Measurements from ENCODE around the gene RSRC1. TPM values are rescaled to one million over a fixed set of nuclear protein-coding genes. Genes with fewer than 3 reads are reported as not detected.

RSRC1 gene
- total RNA-seq, 5 donors from 2014 or later (not counting 1 experiment from before 2014, with no cell fraction given), result 29.9 to 35.0 (median 31.1) TPM

DNA sequence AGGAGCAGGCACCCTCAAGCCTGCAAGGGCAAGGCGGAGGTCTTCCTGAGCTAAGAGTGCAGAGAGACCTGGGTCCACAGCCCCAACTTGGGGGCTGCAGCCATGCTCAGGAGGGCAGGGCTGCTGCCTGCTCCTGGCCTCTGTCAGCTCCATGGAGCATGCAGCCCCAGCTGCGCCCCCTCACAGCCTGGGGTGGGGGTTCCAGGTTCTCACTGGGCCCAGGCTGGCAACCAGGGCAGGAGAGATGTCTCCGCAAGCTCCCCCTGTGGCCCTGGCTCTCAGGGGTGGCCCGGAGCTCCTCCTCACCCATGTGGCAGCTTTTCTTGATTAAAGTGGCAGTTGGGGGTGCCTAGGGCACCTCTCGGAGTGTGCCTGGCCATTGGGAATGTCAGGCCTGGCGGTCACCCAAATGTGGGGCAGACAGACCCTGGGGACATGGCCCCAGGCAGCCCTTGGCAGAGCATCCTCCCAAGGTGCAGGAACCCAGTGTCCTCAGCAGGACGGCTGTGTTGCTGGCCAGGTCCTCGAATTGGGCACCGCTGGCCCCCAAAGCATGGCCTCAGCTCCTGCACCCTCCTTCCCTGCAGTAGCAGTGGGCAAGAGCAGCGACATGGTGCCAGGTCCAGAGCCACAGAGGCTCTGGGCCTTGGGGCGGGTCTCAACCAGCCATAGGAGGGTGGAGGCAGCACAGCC, 251.0 kb downstream of the RSRC1 start:
- CTCF ChIA-PET, result no interaction called here
- Histone ChIP-seq H3K27me3 (replicated peaks in 1 of 2; ENCODE audit: control insufficient read depth in 2 of 2, extremely low read depth in 1 of 2, insufficient read depth in 2 of 2, low read length in 1 of 2) (no peaks in the 10 kb centered on the region), H3K4me1 (ENCODE audit: control insufficient read depth in 1 of 2, extremely low read depth in 1 of 2, insufficient read depth in 2 of 2, low read length in 2 of 2) (no peaks in the 10 kb centered on the region), H3K4me3 (ENCODE audit: control insufficient read depth in 1 of 2, extremely low read depth in 1 of 2, low read length in 1 of 2) (no peak overlapping the region), H3K36me3 (ENCODE audit: control insufficient read depth in 2 of 2, extremely low read depth in 1 of 2, insufficient read depth in 1 of 2, low read length in 1 of 2) (no peaks in the 10 kb centered on the region), H3K27ac (ENCODE audit: low read length) (no peak overlapping the region), H3K9me3 (no peaks in the 10 kb centered on the region)
- no peaks in the 10 kb centered on the region for H3K4me1 Mint-ChIP-seq
- POLR2A ChIA-PET, result interaction anchor here in 1 of 2 donors (0.6 kb wide), 1 partner anchor 38 kb away, joined by 3 read pairs; no protein-coding TSS in a partner anchor
- peaks cover 47% of the 10 kb centered on the region for H3K36me3 Mint-ChIP-seq
- ATAC-seq (replicated peaks in 1 of 4), result no peak
- DNase-seq, result no peak
- H3K27ac Mint-ChIP-seq, result no peak overlapping the region
- WGBS (ENCODE audit: insufficient coverage), result 91% methylated on average over 8 of the region's 11 CpGs
- no peak overlapping the region for H3K4me3 Mint-ChIP-seq
- no peaks in the 10 kb centered on the region for H3K27me3 Mint-ChIP-seq
- H3K9me3 Mint-ChIP-seq, result peaks cover under 1 to 6% (median 3%) of the 10 kb centered on the region in 3 donors

DNA sequence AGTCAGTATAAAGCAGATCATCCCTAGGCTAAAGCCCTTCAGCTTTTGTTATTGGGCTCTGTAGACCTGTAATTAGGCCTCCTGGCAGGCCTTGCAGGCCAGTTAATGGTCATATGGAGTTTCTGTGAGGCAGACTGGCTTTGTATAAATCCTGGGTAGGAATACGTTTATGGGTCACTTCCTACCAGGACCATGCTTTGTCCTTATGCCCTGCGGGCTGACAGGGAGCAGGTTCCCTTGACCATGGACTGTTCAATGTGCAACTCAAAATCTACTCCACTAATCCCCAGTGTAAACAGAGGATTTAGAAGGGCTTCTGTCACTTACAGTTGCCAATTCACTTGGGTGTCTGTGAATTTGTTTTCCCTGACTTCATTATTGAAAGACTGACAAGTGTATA, 258.4 kb downstream of the RSRC1 start:
- ATAC-seq (replicated peaks in 1 of 4) (no peak), DNase-seq (no peak)
- H3K27me3 ChIP-seq (replicated peaks in 1 of 2; ENCODE audit: control insufficient read depth in 2 of 2, extremely low read depth in 1 of 2, insufficient read depth in 2 of 2, low read length in 1 of 2), result no peaks in the 10 kb centered on the region
- H3K9me3 Mint-ChIP-seq, result peaks cover 3 to 14% (median 6%) of the 10 kb centered on the region in 3 donors
- no peak overlapping the region for H3K4me3 Mint-ChIP-seq
- ChIA-PET CTCF (no interaction called here), POLR2A (no interaction called here)
- H3K9me3 ChIP-seq, result no peaks in the 10 kb centered on the region
- peaks cover 0 to 5% (median 2%) of the 10 kb centered on the region in 3 donors for H3K4me1 Mint-ChIP-seq
- no peak overlapping the region for H3K27ac ChIP-seq (ENCODE audit: low read length)
- no peak overlapping the region for H3K27ac Mint-ChIP-seq
- H3K4me3 ChIP-seq (ENCODE audit: control insufficient read depth in 1 of 2, extremely low read depth in 1 of 2, low read length in 1 of 2), result no peak overlapping the region
- no peaks in the 10 kb centered on the region for H3K36me3 ChIP-seq (ENCODE audit: control insufficient read depth in 2 of 2, extremely low read depth in 1 of 2, insufficient read depth in 1 of 2, low read length in 1 of 2)
- WGBS (ENCODE audit: insufficient coverage), result no CpG with 5 or more reads among the region's 2 CpGs
- H3K27me3 Mint-ChIP-seq, result no peaks in the 10 kb centered on the region
- no peaks in the 10 kb centered on the region for H3K4me1 ChIP-seq (ENCODE audit: control insufficient read depth in 1 of 2, extremely low read depth in 1 of 2, insufficient read depth in 2 of 2, low read length in 2 of 2)
- H3K36me3 Mint-ChIP-seq, result peaks cover 25% of the 10 kb centered on the region

DNA sequence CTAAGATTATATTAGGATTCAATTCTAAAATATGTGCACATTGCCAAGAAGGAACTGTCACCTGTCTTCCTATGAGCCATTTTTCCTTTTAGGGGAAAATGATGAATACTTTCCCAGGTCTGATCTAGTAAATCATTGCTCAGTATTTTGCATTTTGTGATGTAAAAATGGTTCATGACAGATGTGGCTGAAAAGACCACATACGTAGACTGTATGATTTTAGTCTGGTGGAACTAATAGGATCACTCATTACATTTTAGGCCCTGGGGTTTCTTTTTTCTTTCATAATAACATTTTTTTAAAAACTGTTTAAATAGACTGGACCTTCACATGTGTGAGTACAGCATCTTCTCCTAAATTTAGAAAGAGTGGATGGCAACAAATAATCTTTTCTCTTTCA, 259.4 kb downstream of the RSRC1 start:
- no peak overlapping the region for H3K27ac Mint-ChIP-seq

DNA sequence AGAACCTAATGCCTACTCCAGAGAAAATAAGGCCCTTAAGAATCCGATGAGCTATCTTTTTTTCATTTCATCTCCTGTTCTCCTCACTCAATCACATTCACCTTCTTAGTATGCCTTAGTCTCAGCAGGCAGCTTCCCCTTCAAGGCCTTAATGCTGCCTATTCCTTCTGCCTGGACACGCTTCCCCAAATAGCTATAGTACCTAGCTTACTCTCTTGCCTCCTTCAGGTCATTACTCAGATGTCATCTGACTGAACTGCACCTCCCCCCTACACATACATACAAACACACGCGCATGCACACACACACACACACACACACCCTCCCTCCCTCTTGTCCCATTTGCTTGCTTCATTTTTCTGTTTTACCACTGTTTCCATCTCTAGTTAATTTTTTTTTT, 269.6 kb downstream of the RSRC1 start:
- no peaks in the 10 kb centered on the region for H3K36me3 ChIP-seq (ENCODE audit: control insufficient read depth in 2 of 2, extremely low read depth in 1 of 2, insufficient read depth in 1 of 2, low read length in 1 of 2)
- Mint-ChIP-seq H3K9me3 (peaks cover 0 to 4% (median 0%) of the 10 kb centered on the region in 3 donors), H3K27me3 (no peaks in the 10 kb centered on the region), H3K36me3 (peaks cover 33% of the 10 kb centered on the region), H3K4me1 (peaks cover 0 to 5% (median 0%) of the 10 kb centered on the region in 3 donors), H3K27ac (no peak overlapping the region), H3K4me3 (no peak overlapping the region)
- WGBS (ENCODE audit: insufficient coverage), result 92% methylated on average over 4 of the region's 4 CpGs
- no peaks in the 10 kb centered on the region for H3K9me3 ChIP-seq
- H3K27me3 ChIP-seq (replicated peaks in 1 of 2; ENCODE audit: control insufficient read depth in 2 of 2, extremely low read depth in 1 of 2, insufficient read depth in 2 of 2, low read length in 1 of 2), result no peaks in the 10 kb centered on the region
- CTCF ChIA-PET, result interaction anchor here in 1 of 2 donors (0.6 kb wide), 1 partner anchor 55 kb away, joined by 10 read pairs; no protein-coding TSS in a partner anchor
- no peaks in the 10 kb centered on the region for H3K4me1 ChIP-seq (ENCODE audit: control insufficient read depth in 1 of 2, extremely low read depth in 1 of 2, insufficient read depth in 2 of 2, low read length in 2 of 2)
- no peak overlapping the region for H3K27ac ChIP-seq (ENCODE audit: low read length)
- DNase-seq (no peak), ATAC-seq (replicated peaks in 1 of 4) (no peak)
- no peak overlapping the region for H3K4me3 ChIP-seq (ENCODE audit: control insufficient read depth in 1 of 2, extremely low read depth in 1 of 2, low read length in 1 of 2)
- POLR2A ChIA-PET, result interaction anchor here in 1 of 2 donors (0.6 kb wide), 1 partner anchor 101 kb away, joined by 4 read pairs; no protein-coding TSS in a partner anchor

More for the DNA sequence above, 259.4 kb downstream of the RSRC1 start:
- Histone ChIP-seq H3K27ac (ENCODE audit: low read length) (no peak overlapping the region), H3K4me1 (ENCODE audit: control insufficient read depth in 1 of 2, extremely low read depth in 1 of 2, insufficient read depth in 2 of 2, low read length in 2 of 2) (no peaks in the 10 kb centered on the region), H3K36me3 (ENCODE audit: control insufficient read depth in 2 of 2, extremely low read depth in 1 of 2, insufficient read depth in 1 of 2, low read length in 1 of 2) (no peaks in the 10 kb centered on the region), H3K4me3 (ENCODE audit: control insufficient read depth in 1 of 2, extremely low read depth in 1 of 2, low read length in 1 of 2) (no peak overlapping the region), H3K9me3 (no peaks in the 10 kb centered on the region), H3K27me3 (replicated peaks in 1 of 2; ENCODE audit: control insufficient read depth in 2 of 2, extremely low read depth in 1 of 2, insufficient read depth in 2 of 2, low read length in 1 of 2) (no peaks in the 10 kb centered on the region)
- H3K4me3 Mint-ChIP-seq, result no peak overlapping the region
- POLR2A ChIA-PET, result no interaction called here
- no CpG with 5 or more reads among the region's 1 CpG for WGBS (ENCODE audit: insufficient coverage)
- H3K9me3 Mint-ChIP-seq, result peaks cover 3 to 14% (median 6%) of the 10 kb centered on the region in 3 donors
- H3K36me3 Mint-ChIP-seq, result peaks cover 21% of the 10 kb centered on the region
- H3K4me1 Mint-ChIP-seq, result peaks cover 0 to 5% (median 2%) of the 10 kb centered on the region in 3 donors
- no peak for ATAC-seq (replicated peaks in 1 of 4)
- DNase-seq, result no peak
- CTCF ChIA-PET, result no interaction called here
- H3K27me3 Mint-ChIP-seq, result no peaks in the 10 kb centered on the region

DNA sequence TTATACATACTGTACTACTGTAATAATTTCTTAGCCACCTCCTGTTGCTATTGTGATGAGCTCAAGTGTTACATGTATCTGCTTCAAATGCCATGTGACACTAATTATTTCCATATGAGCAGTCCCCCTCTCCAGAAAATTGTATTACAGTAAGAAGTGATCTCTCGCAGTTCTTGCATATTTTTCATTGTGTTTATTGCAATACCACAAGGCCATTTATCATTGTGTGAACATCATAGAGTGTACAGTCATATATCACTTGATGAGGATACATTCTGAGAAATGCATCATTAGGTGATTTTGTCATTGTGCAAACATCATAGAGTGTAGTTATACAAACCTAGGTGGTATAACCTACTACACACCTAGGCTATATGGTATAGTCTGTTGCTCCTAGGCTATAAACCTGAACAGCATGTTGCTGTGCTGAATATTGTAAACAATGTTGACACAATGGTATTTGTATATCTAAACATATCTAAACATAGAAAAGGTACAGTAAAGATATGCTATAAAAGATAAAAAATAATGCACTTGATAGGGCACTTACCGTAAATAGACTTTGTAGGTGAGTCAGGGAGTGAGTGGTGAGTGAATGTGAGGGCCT, 271.5 kb downstream of the RSRC1 start:
- CTCF ChIA-PET, result no interaction called here
- Mint-ChIP-seq H3K4me1 (peaks cover 0 to 5% (median 0%) of the 10 kb centered on the region in 3 donors), H3K27me3 (no peaks in the 10 kb centered on the region), H3K9me3 (peaks cover 0 to 4% (median 0%) of the 10 kb centered on the region in 3 donors), H3K36me3 (peaks cover 34% of the 10 kb centered on the region), H3K4me3 (no peak overlapping the region), H3K27ac (no peak overlapping the region)
- Histone ChIP-seq H3K4me1 (ENCODE audit: control insufficient read depth in 1 of 2, extremely low read depth in 1 of 2, insufficient read depth in 2 of 2, low read length in 2 of 2) (no peaks in the 10 kb centered on the region), H3K9me3 (no peaks in the 10 kb centered on the region), H3K27ac (ENCODE audit: low read length) (no peak overlapping the region), H3K27me3 (replicated peaks in 1 of 2; ENCODE audit: control insufficient read depth in 2 of 2, extremely low read depth in 1 of 2, insufficient read depth in 2 of 2, low read length in 1 of 2) (no peaks in the 10 kb centered on the region), H3K4me3 (ENCODE audit: control insufficient read depth in 1 of 2, extremely low read depth in 1 of 2, low read length in 1 of 2) (no peak overlapping the region), H3K36me3 (ENCODE audit: control insufficient read depth in 2 of 2, extremely low read depth in 1 of 2, insufficient read depth in 1 of 2, low read length in 1 of 2) (no peaks in the 10 kb centered on the region)
- DNase-seq (no peak), ATAC-seq (replicated peaks in 1 of 4) (no peak)
- WGBS (ENCODE audit: insufficient coverage), result no CpG with 5 or more reads among the region's 2 CpGs
- POLR2A ChIA-PET, result no interaction called here

DNA sequence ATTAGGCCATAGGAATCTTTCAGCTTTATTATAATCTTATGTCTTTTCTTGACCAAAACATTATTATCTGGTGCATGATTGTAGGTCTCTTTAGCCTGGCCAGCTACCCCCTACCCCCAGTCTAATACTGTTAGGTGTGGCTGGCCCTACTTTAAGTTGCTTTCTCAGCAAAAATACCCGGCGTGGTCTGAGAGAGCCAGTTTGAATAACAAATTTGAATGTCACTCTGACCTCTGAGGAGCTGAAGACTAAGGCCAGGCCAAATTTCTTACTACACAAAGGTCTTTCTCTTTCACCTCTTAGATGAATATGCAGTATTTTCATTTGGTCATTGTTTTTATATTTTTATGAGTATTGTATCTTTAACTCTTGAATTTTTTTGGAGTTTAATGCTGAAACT, 272.6 kb downstream of the RSRC1 start:
- H3K4me3 ChIP-seq (ENCODE audit: control insufficient read depth in 1 of 2, extremely low read depth in 1 of 2, low read length in 1 of 2), result no peak overlapping the region
- peaks cover 29% of the 10 kb centered on the region for H3K36me3 Mint-ChIP-seq
- no peaks in the 10 kb centered on the region for H3K36me3 ChIP-seq (ENCODE audit: control insufficient read depth in 2 of 2, extremely low read depth in 1 of 2, insufficient read depth in 1 of 2, low read length in 1 of 2)
- peaks cover 0 to 5% (median 0%) of the 10 kb centered on the region in 3 donors for H3K4me1 Mint-ChIP-seq
- DNase-seq (no peak), ATAC-seq (replicated peaks in 1 of 4) (no peak)
- H3K4me3 Mint-ChIP-seq, result no peak overlapping the region
- H3K9me3 ChIP-seq, result no peaks in the 10 kb centered on the region
- WGBS (ENCODE audit: insufficient coverage), result no CpG with 5 or more reads among the region's 2 CpGs
- no peaks in the 10 kb centered on the region for H3K27me3 Mint-ChIP-seq
- CTCF ChIA-PET, result no interaction called here
- H3K4me1 ChIP-seq (ENCODE audit: control insufficient read depth in 1 of 2, extremely low read depth in 1 of 2, insufficient read depth in 2 of 2, low read length in 2 of 2), result no peaks in the 10 kb centered on the region
- POLR2A ChIA-PET, result no interaction called here
- H3K27me3 ChIP-seq (replicated peaks in 1 of 2; ENCODE audit: control insufficient read depth in 2 of 2, extremely low read depth in 1 of 2, insufficient read depth in 2 of 2, low read length in 1 of 2), result no peaks in the 10 kb centered on the region
- H3K9me3 Mint-ChIP-seq, result peaks cover 0 to 4% (median 0%) of the 10 kb centered on the region in 3 donors
- H3K27ac ChIP-seq (ENCODE audit: low read length), result no peak overlapping the region
- no peak overlapping the region for H3K27ac Mint-ChIP-seq

Data from T-cell (primary cell).